ENCODE results near the gene GOLGA6L7.
"Not testable (repeated sequence)": the region's sequence is repeated elsewhere in the genome, so short reads cannot be mapped to it uniquely, and the experiment has no call there.

GOLGA6L7 gene

GRCh38 chr15:28884151-28884940 lies 35.9 kb upstream of the GOLGA6L7 start:
- no peak for DNase-seq

- DNase-seq: no peak
These were observed 33.2 kb upstream of the GOLGA6L7 start for GRCh38 chr15:28881600-28881999.

DNA sequence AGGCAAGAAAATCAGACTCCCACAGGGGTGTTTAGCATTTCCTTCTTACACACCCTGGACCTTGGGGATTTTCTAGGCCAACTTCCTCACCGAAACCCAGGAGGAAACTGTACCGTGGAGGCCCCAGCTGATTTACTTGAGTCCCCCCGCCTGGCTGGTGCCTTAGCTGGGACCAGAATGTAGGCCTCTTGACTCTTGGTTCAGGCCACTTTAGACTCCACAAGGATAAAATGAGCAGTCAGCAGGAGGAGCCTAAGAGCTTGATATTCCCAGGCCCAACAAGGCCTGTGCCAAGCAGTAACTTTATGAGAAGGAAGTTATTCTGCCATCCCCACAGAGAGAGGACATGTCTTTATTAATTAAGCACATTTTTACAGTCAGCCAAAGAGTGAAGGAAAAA lies 32.7 kb upstream of the GOLGA6L7 start:
- DNase-seq: no peak

DNA sequence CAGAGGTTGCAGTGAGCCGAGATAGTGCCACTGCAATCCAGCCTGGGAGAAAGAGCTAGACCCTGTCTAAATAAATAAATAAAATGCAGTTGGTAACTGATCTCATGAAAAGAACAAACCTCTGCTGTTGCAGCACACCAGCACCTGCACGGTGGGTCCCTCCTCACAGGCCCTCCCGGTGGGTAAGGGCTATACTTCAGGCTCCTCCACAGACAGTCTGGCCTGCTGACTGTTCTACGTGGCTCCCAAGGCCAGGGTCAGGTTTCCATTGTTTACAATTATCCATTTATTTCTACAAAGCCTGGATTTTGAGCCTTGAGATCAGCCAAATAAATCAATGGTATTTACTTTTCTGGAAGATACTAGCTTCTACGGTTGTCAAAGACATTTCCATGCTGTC lies 32.2 kb upstream of the GOLGA6L7 start:
- DNase-seq: no peak

DNA sequence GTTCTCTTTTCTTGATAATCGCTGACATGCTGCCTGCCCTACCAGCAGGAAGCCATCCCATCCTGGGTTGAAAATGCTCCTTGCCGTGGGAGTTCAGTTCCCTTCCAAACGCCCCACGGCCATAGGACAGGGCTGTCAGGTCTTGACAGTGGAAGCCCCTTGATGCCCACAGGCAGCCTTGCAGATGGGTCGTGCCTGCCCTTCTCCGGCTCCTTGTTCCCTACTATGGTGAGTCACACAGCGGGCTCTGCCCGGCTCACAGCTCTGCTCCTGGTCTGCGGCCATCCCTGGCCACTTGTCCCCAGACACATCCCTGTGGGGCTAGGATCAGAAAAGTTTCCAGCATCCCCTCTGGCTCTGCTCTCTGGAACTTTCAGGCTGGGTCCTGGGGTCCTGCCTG lies 31.1 kb upstream of the GOLGA6L7 start:
- DNase-seq: no peak

DNA sequence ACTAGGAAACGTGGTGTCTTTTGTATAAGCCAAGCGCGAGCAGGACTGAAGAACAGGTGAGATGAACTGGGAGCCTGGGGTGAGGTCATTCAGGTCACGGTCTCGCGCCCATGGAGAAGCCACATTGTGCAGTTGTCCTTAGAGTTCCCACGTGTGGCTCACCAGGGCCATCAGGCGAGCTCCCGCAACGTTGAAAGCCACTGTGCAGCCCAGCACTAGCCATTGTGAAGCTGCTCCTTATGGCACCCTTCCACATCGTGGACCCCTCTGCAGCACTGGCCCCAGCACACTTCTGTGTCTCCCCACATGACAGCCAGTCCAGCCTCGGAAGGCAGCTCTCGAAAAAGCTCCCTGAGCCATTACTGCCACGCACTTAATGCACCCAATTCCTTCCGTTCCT lies 29.8 kb upstream of the GOLGA6L7 start:
- no peak for DNase-seq

DNA sequence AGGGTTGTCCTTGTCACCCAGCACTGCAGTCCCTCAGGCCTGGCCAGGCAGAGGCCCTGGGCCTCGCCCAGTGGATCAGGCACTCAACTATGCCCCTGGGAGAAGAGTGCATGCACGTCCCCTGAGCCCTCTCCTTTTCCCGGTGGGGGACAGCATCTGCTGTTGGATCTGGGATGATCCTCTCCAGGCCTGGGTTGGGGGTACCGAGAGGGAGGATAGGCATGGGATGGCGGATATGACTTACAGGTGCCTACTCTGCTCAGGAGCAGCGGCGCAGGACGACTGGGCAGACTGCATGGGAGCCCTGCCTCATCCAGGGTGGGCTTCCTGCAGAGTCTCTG lies 28.4 kb upstream of the GOLGA6L7 start:
- DNase-seq: no peak

GRCh38 chr15:28876131-28876844 lies 27.8 kb upstream of the GOLGA6L7 start:
- DNase-seq: no peak

- no peak for DNase-seq
These were observed 27.1 kb upstream of the GOLGA6L7 start for GRCh38 chr15:28875461-28876000.

GRCh38 chr15:28873585-28874190 lies 25.2 kb upstream of the GOLGA6L7 start:
- DNase-seq: no peak

GRCh38 chr15:28873006-28873405 lies 24.6 kb upstream of the GOLGA6L7 start:
- DNase-seq: no peak

GRCh38 chr15:28871168-28871567 lies 22.7 kb upstream of the GOLGA6L7 start:
- DNase-seq: no peak

DNA sequence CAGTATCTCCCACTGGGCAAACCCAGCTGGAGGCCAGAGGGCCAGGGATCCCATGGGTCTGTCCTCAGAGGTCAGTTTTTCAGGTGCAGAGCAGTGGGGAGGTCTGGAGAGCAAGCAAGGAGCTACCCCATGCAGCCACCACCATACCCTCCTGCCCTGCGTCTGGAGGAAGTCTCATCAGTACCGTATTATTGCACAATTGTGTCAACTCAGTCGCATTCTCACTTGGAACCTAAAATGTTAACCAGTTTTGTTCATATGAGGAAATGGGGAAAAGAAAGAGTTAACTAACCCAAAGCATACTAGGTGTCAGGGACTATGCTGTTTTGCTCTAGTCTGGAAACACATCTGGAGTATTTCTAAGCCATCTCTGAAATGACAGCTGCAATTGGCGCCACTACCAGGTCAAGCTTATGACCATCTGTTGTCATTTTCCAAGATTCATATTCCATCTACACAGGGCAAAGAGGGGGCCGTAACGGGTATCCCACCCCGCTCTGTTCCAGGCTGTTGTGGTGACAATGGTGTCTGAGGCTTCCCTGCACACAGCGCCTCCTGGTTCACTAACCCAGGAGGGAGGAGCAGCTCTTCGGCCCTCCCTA lies 20.4 kb upstream of the GOLGA6L7 start:
- DNase-seq: no peak

DNA sequence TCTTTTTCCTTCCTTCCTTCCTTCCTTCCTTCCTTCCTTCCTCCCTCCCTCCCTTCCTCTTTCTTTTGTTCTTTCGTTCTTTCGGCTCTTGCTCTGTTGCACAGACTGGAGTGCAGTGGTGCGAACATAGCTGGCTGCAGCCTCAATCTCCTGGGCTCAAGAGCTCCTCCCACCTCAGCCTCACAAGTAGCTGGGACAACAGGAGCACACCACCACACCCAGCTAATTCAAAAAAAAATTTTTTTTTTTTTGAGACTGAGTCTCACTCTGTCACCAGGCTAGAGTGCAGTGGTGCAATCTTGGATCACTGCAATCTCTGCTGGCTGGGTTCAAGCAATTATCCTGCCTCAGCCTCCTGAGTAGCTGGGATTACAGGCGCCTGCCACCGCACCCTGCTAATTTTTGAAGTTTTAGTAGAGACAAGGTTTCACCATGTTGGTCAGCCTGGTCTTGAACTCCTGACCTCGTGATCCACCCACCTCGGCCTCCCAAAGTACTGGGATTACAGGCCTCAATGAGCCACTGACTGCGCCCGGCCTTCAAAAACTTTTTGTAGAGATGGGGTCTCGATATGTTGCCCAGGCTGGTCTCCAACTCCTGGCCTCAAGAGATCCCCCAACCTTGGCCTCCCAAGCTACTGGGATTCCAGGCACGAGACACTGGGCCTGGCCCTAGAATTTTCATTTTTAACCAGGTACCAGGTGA lies 13.3 kb upstream of the GOLGA6L7 start:
- DNase-seq: not testable (repeated sequence)

DNA sequence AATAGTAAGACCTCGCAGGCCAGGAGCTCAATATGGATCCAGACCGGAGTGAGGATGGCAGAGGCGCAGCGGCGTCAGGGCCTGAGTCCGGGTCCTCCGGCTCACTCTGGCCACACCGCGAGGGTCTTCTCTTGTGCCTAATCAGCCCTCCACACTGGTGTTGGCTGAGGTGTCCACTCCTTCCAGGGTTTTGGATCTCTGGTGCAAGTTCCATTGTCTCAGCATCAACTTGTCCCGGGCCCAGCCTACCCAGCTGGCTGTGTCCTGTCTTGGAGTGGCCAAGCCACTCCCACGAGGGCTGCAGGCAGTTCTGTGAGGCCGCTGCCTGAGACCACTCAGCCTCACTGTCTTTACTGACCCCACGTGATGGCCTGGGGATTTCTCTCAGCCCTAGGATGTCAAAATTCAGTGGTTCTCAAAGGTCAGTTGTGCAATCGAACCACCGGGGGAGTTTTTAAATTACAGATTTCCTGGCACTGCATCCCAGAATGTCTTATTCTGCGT lies 12.6 kb upstream of the GOLGA6L7 start:
- no peak for DNase-seq

GRCh38 chr15:28854578-28854977 lies 6.1 kb upstream of the GOLGA6L7 start:
- not testable (repeated sequence) for DNase-seq

DNA sequence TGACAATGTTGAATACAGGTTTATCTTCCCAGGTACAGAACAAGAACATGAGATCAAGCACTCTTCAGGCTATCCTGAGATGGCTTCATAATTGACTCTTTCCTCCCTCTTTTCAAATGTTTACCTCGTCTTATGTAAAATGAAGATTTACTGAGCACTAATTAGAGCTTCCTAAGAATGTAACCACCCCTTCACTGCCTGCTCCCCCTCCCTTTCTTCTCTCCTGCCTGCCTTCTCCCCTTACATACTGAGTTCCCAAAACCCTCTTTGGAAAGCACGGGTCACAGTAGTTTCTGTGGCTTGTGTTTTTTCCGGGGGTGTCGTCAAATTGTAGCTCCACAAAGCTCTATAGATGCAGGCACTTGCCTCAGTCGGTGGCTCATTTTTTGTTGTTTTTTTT lies 5.2 kb upstream of the GOLGA6L7 start:
- DNase-seq: not testable (repeated sequence)

DNA sequence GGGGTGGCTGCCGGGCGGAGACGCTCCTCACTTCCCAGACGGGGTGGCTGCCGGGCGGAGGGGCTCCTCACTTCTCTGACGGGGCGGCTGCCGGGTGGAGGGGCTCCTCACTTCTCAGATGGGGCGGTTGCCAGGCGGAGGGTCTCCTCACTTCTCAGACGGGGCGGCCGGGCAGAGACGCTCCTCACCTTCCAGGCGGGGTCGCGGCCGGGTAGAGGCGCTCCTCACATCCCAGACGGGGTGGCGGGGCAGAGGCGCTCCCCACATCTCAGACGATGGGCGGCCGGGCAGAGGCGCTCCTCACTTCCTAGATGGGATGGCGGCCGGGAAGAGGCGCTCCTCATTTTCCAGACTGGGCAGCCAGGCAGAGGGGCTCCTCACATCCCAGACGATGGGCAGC lies 1.3 kb upstream of the GOLGA6L7 start:
- not testable (repeated sequence) for DNase-seq

DNA sequence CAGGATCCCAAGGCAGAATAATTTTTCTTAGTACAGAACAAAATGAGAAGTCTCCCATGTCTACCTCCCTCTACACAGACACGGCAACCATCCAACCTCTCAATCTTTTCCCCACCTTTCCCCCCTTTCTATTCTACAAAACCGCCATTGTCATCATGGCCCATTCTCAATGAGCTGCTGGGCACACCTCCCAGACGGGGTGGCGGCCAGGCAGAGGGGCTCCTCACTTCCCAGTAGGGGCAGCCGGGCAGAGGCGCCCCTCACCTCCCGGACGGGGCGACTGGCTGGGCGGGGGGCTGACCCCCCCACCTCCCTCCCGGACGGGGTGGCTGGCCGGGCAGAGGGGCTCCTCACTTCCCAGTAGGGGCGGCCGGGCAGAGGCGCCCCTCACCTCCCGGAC lies 827 bp upstream of the GOLGA6L7 start:
- not testable (repeated sequence) for DNase-seq

DNA sequence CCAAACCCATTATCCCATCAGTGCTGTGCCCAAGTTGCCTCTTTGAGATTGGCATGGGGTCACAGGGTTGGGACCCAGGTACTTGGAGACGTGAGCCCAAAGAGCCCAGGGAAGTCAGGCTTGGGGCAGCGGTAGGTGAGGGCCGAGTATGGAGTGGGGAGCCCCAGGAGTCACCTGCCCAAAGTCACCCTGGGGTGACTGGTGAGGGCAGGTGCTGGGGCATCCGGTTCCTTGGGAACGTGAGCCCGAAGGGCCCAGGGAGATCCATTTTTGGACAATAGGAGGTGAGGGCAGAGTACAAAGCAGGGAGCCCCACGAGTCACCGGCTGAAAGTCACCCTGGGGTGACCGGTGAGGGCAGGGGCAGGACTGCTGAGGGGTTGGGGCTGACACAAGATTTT lies 485 bp downstream of the GOLGA6L7 start:
- DNase-seq: not testable (repeated sequence)

DNA sequence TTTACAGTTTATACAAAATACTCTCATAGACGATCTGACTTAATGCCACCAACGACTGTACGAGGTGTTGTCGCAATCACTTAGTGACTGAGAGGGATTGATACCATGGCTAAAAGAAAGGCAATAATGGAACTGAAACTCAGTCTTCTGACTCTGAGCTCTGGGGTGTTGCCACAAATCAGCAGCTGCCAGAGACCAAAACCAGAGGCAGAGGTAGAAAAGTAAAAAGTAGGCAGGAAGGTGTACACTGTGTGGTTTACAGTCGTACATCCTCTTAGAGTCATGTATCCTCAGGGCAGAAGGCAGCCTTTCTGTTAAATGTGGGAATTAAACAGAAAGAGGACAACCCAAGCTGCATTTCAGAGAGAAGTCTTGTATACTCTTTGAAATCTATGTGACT lies 1.2 kb downstream of the GOLGA6L7 start:
- DNase-seq: not testable (repeated sequence)

GRCh38 chr15:28844147-28844546 lies 4.3 kb downstream of the GOLGA6L7 start:
- not testable (repeated sequence) for DNase-seq

DNA sequence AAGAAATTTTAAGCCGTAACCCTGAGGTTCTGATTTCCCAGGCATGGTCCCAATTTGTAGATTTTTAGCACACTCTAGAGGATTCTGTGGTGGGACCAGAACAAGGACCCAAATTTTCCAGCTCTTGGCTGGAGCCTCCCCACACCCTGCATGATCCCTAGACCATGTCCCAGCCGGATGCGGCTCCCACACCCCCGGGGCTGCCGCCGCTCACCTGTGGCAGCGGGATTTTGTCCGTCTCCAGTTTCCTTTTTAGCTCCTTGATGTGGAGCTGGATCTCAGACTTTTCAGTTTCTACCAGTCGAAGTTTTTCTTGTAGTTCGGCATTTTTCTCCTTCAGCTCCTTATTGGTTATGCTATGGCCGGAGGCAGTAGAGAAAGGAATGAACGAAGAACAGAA lies 4.9 kb downstream of the GOLGA6L7 start:
- DNase-seq: not testable (repeated sequence)
